NK-92 (cell line): ENCODE measurements around the gene LRFN2.

Experiments used
- DNase-seq: peaks from one replicate; lab custom pipeline; 2025; ENCODE audit not compliant: unreplicated experiment; lab: John Stamatoyannopoulos, UW

Gene LRFN2

DNA sequence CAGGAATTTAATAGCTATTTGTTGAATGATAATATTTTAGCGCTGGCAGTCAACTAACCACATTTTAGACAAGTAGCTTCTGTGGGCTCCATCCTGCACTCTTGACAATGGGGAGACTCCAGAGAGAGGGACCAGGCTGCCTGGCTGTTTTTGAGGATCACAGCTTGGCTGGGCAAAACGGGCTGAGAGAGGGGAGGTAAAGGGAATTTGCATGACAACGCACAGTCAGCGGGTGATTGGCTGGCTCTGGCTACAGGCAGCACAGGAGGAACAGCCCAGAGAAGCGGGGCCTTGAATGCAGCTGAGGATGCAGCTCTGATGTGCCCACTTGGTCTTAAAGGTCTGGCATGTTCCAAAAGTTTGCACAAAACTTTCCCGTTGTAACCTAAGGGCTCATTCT, 41.2 kb downstream of the LRFN2 start:
- DNase-seq: no peak

DNA sequence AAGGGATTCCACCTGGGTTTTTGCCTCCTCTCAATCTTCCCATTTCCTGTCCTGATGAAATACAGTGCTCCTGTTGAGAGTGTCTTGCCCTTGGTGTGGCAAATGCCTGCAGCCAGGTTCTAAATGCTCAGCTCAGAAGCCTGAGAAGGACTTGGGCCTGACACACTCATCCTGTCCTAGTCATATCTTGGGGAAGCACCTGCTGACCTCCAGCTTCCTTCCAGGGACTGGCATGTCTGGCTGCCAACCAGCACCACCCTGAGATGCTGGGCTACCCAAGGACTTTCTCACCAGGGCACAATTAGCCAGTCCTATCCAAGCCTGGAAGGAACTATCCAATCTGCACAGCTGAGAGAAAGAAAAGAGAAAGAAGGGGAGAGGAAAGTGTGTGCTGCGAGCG, 43.4 kb downstream of the LRFN2 start:
- no peak for DNase-seq

DNA sequence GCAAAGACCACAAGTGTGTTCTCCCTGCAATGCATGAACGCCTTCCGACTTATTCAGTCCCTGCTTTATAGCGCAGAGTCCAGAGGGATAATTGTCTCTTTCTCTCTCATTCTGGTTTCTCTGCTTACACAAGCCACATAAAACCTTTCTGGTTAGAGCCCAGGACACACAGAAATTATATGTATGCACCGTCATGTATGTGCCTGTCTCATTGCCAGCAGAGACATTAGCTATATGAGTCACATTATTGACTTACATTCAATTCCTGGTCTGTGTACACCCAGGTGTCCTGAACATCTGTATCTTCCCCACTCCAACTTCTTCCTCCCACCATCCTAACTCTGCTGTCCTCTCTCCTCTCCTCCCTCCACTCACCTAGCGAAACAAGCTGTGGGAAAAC, 44.0 kb downstream of the LRFN2 start:
- no peak for DNase-seq

DNA sequence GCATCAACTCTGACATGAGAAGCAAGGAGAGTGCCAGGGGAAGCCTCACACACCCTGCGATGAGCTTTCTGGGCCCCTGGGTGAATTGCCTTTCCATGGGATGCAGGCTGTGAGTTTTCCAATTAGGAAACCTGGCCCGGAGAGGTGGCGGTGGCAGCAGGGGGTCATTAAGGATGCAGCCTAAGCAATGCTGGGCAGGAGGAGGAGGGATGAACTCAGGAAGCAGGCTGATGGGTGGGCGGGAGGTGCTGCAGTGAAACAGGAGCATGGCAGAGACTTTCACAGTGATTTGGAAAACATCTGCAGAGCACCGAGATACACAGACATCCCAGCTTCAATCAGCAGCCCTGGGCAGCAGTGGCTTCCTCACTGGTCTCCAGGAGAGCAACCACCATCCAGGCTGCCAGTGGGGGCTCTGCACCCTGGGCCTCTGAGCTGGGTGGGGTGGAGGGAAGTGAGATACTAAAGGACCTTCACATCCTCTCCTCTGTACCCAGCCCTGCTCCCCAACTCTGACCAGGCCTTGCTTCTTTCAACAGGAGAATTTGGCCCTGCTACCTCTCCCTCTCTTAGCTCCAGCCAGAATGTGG, 44.9 kb downstream of the LRFN2 start:
- no peak for DNase-seq

DNA sequence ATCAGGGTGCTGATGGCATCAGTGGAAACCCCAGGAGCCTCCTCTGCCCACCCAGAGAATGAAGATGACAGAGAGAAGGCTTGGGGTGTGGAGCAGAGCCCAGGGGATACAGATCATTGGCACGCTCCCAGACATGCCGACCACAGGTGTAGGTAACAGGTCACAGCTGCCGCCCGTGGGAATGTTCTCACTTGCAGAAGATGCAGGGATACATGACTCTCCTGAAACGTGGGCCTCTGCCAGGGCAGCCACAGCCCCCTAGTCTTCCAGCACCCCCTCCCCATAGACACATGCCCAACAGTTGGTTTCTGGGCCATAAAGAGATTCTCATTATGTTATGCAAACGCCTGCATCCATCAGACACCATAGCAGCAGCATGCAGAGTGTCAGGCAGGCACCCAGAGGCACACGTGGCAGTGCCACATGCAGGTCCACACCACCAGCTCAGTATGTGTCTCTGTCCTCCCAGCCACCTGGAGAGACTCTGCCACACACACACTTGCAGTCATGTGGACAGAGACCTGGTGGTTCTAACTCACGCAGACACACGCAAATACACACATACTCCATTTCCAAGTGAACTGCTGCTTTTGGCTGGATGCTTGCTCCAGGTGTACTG, 45.5 kb downstream of the LRFN2 start:
- DNase-seq: no peak

DNA sequence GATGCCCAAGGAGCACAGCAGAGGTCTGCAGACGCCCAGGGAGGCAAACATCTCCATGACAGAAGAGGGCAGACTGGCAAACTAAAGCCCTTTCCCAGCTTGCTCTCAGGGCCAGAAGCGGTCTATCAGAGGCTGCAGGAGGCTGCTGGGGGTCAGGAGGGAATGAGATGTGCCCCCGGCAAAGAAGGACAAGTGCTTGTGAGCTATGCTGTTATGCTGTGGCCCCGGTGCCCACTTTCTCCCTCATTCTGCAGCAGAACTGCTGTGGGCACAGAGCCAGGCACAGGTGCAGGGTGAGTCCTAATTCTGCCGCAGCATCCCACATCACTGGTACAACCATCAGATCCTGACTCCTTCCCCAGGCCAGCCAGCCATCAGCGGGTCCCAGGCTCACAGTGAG, 46.4 kb downstream of the LRFN2 start:
- DNase-seq: no peak

DNA sequence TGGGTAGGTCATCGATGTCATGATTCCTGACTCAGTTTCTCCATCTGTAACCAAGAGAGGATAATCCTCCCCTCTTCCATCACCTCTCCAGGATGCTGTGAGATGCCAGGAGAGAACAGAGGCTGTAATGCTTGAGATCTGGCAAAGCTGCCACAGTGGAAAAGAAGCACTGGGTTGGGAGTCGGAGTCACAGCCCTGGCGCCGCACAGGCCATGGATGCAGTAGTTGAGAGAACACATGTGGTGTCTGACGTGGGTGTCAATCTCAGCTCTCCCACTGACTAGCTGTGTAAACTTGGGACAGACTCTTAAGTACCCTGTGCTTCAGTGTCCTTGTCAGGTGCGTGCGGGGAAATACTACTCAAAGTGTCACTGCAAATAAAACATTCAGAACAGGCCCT, 47.3 kb downstream of the LRFN2 start:
- no peak for DNase-seq

DNA sequence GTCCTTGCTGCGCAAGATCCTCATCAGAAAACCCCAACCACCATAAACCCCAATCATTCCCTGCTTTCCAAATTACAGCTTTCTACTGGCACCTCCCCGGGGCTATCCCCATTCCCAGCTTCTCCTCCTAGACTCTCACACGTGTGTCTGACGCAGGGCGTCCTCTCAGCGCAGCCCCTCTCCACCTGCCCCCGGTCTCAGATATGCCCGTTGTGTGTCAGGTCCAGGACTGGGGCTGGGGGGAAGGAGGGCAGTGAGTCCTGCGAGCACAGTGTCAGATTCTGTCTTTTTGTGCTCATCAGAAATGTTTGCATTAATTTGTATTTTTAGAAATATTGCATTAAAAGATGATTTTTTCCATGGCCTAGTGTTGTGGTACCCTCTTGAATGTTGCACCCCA, 48.6 kb downstream of the LRFN2 start:
- DNase-seq: no peak

DNA sequence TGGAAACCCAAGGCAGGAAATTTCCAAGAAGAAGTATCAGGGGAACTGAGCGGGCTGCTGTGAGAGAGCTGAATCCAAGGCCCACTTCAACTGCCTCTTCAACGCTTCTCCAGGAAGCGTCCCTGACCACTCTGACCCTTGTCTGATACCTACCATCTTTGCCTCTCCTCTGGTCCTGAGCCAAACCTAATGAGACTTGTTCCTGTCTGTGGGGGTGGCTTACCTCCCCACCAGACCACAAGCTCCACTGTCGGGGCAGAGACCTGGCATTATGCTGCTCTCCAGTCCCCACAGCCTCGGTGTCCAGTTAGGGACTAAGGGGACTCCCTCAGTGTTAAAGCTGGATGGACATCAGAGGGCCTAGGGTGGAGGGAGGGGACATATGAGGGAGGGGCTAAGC, 49.7 kb downstream of the LRFN2 start:
- no peak for DNase-seq

DNA sequence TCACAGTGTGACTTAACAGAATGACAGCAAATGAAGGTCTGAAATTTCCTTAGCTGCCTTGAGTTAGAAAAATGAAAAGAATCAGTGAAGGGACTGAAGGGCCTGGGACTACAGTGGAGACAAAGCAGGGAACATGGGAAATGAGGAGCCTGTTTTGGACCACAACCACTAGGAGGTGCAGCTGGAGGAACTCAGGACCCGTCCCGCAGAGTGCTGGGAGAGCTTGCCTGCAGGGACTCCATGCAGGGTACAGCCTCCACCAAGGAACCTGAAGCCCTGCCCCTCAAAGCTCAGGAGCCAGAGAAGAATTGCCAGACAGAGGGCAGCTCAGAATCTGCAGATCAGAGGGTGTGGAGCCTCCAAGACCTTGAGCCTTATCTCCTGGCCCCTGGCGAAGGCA, 50.7 kb downstream of the LRFN2 start:
- DNase-seq: no peak

DNA sequence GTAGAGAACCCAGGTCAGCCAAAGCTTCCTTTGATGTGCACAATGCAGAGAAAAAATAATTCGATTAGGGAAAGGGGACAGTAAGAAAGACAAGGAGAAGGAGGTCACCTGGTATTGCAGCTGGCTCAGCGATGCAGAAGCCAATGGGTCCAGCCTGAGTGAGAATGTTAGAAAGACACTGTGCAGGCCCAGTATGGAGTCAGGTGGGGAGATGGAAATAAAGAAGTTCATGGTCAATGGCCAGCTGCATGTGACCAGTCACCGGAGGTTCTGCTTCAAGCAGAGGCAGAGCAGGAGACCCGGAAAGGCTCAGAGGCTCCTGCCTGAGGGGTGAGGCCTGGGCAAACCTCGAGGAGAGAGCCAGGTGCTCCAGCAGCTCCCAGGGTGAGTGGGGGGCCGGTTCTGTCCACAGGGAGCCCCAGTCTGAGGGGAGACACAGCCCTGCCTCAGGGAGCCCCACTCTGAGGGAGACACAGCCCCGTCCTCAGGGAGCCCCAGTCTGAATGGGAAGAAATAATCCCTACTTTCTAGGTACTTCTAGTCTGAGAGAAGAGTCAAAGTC, 51.3 kb downstream of the LRFN2 start:
- no peak for DNase-seq

DNA sequence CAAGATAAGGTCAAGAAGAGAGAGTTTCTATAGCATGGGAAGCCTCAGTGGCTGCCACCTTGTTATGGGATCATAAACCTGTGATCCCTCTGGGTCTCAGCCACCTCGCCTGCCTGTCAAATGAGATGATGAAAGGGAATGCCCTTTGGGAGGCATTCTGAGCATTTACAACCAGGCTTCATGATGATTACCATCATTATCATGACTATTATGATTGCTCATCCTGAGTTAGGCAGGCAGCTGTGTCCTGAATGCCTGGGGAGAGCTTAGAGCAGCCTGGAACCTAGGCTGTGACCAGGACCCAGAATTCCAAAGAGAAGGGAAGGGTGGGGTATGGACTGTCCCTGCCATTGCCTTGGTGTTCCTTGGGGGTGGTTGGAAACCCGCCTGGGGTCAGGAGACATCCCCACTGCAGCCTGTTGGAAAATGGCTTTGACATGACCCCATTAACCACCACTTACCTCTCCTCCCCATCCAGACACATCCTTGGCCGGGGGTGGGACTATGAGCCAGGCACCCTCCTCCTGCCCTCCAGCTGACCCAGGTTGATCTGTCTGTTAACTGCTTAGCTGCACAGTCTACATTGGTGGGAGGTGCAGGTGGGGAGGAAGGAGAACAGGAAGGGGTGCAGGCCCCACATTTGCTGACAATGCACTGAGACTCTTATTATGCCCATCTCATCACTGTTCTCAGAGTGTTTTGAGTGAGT, 51.9 kb downstream of the LRFN2 start:
- no peak for DNase-seq

DNA sequence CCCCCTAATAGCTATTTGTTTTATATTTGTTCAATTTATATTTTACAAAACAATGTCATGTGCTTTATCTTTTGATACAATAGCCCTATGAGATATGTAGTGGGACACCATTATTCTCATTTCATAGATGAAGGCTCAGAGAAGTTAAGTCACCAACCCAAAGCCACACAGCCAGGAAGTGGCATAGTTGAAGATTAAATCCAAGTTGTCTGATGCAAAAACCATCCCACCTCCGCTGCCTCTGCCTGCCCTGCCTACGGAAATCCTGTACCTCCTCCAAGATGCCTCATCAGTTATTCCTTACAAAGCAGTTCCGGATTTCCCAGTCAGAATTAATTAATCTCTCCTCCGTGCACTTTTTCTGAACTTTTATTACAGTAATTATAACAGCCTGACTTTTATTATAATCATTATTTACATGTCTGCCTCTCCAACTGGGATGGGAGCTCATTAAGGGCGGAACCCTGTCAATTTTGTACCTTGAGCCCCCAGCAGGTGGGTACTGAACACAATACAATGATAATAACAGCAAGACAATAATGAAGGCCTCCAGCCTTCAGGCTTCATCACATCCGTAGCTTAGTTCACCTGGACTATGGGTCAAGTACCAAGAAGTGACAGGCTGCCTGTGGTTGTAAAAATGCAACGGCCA, 54.7 kb downstream of the LRFN2 start:
- no peak for DNase-seq

DNA sequence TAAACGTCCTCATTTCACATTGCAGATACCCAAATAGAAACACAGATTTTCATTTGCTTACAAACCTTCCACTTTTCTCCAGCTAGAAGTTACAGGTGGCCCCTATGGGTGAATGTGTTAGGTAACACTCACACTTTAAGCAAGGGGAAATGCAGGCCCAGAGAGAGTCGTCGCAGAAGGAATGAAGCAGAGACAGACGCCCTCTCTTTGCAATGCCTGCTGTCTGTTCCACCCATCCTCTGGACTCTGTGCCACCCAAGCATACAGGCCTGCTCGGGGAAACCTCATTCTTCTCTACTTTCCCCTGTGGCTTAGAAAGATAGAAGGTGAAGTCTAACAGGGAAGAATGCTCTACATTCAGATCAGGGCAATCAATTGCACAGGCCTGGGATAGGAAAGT, 57.2 kb downstream of the LRFN2 start:
- DNase-seq: no peak

DNA sequence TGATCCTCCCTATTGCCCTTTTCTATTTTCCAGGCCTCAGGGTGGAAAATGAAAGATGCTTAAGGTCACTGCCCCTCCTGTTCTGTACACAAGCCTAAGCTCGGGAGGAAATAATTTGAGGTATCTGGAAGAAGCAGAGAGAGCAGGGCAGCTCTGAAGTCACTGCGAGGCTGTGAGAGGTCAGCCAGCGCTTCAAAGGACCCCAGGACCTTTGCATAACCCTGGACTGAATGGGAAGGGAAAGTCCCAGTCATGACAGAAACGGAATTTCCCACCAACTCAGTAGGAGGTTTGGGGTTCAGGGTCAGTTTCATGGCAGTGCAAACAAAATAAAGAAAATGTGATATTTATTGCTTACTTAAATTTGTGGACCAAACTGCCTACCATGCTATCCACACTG, 58.1 kb downstream of the LRFN2 start:
- DNase-seq: no peak

DNA sequence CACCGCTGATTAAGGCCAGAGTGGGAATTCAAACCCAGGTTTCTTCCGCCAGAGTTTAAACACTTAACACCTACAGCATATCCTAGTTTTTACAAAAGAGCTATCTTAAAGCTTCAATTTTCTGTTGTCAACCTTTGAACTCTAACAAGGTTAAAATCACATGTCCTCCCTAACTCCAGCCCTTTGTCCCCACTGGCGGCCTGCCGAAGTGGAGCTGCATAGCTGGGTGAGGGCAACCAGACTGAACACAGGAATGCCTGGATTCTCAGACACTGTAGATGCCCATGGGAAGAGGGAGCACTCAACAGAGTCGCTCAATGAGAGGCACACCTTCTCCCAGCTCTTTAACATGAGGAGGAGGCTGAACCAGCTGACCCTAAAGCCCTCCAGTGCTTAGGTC, 59.1 kb downstream of the LRFN2 start:
- DNase-seq: no peak

DNA sequence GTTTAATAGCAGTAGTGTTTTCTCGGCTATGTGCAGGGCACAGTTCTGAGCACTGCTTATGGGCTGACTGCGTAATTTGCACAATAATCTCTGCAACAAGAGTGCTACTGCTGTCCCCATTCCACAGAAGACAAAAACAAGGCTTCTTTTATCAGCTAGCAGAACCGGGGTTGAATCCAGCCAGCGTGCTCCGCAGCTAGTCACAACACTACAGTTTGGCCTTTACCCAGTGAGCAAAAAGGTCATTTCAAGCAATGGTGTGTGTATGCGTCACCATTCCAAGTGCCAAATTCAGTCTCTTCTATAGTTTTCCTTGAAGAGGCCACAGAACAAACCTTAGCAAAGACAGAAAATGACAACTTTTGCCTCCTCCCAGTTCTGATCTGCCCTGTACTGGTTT, 61.1 kb downstream of the LRFN2 start:
- no peak for DNase-seq

DNA sequence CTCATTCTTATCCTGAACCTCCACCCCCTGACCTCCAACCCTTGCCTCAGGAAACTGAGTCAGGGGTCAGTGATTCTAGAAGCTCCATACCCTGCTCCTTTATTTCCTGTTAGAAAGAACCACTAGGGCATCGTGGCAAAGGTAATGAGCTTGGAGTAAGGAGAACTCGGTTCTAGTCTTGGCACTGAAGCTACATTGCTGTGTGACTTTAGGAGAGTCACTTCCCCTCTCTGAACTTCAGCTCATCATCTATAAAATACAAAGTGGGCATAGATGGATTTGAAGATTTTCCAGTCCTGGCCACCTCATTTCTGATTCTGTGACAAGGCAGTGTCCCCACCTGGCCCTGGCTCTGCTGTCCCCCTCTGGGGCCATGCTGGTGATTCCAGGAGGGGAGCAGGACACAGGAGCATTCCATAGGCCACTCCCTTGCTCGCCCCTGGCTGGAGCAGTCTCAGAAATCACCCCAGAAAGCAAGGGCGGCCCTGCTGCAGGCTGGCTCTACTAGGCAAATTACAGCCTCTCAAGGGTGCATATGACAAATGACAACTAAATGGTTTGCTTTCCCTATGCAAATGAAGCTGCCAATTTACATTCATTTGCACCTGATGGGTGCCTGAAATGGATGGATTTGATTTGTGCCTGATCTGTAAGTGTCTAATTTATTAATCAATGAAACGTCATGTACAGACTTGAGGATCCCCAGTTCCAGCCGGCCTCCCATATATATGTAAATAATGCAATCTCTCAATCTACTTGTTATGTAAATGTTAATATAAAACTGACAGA, 62.2 kb downstream of the LRFN2 start:
- no peak for DNase-seq

DNA sequence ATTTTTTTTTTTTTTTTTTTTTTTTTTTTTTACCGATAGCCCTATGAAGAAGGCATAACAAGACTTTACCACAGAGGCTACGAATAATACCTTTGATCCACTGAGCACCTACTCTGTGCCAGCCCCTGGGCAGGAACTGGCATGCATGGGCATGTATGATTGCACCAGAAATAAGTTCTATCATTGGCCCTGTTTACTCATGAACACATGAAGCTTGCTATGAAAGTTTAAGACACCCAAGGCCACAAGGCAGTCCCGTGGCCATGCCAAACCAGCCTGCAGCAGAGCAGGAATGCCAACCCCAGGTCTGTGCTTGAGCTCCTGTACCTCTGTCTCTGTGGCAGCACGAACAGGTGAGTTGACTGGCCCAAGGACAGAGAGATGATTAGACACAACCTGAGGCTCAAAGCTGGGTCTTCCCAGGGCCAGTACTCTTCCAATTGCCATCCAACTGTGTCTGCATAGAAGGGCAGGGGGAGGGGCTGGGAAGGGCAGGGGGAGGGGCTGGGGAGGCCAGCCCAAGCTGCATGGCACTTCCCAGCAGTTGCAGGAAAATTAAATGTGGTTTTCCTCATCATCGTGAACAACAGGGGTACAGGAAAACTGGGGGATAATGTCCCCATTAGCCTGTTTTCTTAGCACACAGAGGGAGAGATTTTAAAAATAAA, 63.5 kb downstream of the LRFN2 start:
- DNase-seq: no peak

DNA sequence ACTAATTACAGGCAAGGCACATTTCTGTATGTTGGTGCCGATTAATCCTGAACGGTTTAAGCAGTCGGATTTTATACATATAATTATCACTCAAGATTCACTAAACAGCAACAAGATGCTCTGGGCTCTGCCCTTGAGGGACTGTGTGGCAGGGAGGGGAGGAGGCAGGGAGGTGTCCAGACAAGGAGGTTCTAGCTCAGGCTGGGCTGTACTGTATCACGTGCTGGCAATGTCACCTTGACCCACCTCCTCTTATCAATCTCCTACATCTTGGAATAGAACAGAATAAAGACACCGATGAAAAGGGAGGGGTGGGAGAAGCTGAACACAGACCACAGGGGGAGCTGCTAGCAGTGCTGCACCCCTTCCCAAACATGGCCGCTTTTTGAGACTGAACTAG, 65.7 kb downstream of the LRFN2 start:
- DNase-seq: no peak

DNA sequence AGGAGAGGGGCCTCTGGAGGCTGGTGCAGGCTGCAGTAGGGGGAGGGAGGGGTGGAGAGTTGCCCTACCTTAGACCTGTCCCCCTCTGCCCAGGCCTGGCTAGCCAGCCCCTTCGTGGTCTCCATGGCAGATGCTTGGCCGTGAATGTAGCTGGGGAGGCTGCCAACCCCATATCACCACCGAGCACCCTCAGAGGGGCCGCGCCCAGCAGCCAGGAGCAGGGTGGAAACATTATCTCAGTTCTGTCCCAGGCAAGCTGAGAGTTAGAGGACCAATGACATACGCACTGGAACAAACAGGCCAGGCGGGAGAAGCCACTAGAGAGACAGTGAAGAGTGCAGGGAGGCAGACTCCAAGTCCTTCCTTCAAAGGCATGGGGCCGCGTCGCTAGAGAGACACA, 66.5 kb downstream of the LRFN2 start:
- DNase-seq: no peak
